T-helper 2 cell treated with Interferon-gamma antibody and Interleukin-4, amounts not matched to agents 5 μg/mL and 100 μg/mL, for 36 hours (primary cell): Measurements from ENCODE around the gene PARP14.

Source experiments
- DNase-seq: peaks from one replicate; pipeline ENCODE4 v3.0.0; 2021; ENCODE audit warnings: low spot score
- H3K27ac Mint-ChIP-seq: one replicate; pipeline ENCODE4 v1.8.0; 2021; ENCODE audit warnings: mild to moderate bottlenecking, mixed read lengths
- H3K27me3 Mint-ChIP-seq: one replicate; pipeline ENCODE4 v1.8.0; 2021; ENCODE audit warnings: low read depth, mixed read lengths
- H3K36me3 Mint-ChIP-seq: one replicate; pipeline ENCODE4 v1.8.0; 2021; ENCODE audit warnings: low read depth, mixed read lengths
- H3K4me1 Mint-ChIP-seq: one replicate; pipeline ENCODE4 v1.8.0; 2021; ENCODE audit warnings: low read depth, mixed read lengths
- H3K4me3 Mint-ChIP-seq: one replicate; pipeline ENCODE4 v1.8.0; 2022; ENCODE audit warnings: mild to moderate bottlenecking, moderate library complexity, mixed read lengths
- H3K9me3 Mint-ChIP-seq: one replicate; pipeline ENCODE4 v1.8.0; 2021; ENCODE audit warnings: mixed read lengths

PARP14 gene

DNA sequence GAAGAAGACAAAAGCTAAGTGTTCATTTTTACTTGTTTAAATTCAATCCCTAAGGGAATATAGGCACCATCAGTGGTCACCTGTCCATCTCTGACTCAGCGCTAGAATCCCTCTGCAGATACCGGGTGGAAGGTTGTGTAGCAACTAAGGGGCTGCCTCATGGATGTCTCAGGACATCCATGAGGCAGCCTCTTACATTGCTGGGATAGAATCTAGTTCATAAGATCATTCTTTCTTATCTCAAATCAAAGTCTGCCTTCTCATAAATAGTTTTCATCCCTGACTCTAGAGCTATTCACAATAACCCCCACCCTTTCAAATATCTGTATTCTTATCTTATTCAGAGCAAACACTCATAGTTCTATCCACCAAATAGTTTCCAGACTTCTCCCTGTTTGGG lies 74.9 kb downstream of the PARP14 start:
- no peaks in the 10 kb centered on the region for H3K4me1 Mint-ChIP-seq
- H3K27ac Mint-ChIP-seq, result no peak overlapping the region
- no peaks in the 10 kb centered on the region for H3K9me3 Mint-ChIP-seq
- no peak for DNase-seq
- peaks cover 8% of the 10 kb centered on the region for H3K36me3 Mint-ChIP-seq
- no peaks in the 10 kb centered on the region for H3K27me3 Mint-ChIP-seq
- H3K4me3 Mint-ChIP-seq, result no peak overlapping the region

- H3K27ac Mint-ChIP-seq, result no peak overlapping the region
Observed at GRCh38 chr3:122758877-122759560, 78.4 kb downstream of the PARP14 start.

GRCh38 chr3:122760453-122761271 lies 80.0 kb downstream of the PARP14 start:
- H3K27me3 Mint-ChIP-seq, result no peaks in the 10 kb centered on the region
- peaks cover 2% of the 10 kb centered on the region for H3K36me3 Mint-ChIP-seq
- no peak overlapping the region for H3K4me3 Mint-ChIP-seq
- no peak overlapping the region for H3K27ac Mint-ChIP-seq
- no peaks in the 10 kb centered on the region for H3K4me1 Mint-ChIP-seq
- no peaks in the 10 kb centered on the region for H3K9me3 Mint-ChIP-seq
- DNase-seq, result no peak

More at GRCh38 chr3:122758877-122759560, 78.4 kb downstream of the PARP14 start:
- Mint-ChIP-seq H3K4me1 (no peaks in the 10 kb centered on the region), H3K4me3 (no peak overlapping the region), H3K36me3 (peaks cover 5% of the 10 kb centered on the region), H3K27me3 (no peaks in the 10 kb centered on the region), H3K9me3 (no peaks in the 10 kb centered on the region)
- no peak for DNase-seq

DNA sequence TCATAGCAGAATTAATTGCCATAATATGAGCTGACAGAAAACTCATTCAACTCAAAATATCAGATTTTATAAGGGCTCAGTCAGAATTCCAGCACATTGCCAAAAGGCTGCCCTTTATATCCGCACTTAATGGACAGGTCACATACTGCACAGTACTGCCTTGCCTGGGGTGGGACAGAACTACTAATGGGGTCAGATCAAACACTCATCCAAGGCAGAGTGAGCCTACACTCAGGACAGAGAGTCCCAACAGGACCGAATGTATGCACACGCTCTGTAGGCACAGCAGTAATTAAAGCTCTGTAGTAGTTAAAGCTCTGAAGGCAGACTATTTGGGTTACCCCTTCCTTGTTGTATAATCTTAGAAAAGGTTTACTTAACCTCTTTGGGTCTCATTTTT lies 85.8 kb downstream of the PARP14 start:
- Mint-ChIP-seq H3K27me3 (no peaks in the 10 kb centered on the region), H3K27ac (no peak overlapping the region), H3K4me3 (no peak overlapping the region), H3K36me3 (peaks cover 2% of the 10 kb centered on the region), H3K4me1 (peaks cover 2% of the 10 kb centered on the region), H3K9me3 (no peaks in the 10 kb centered on the region)
- DNase-seq, result no peak

DNA sequence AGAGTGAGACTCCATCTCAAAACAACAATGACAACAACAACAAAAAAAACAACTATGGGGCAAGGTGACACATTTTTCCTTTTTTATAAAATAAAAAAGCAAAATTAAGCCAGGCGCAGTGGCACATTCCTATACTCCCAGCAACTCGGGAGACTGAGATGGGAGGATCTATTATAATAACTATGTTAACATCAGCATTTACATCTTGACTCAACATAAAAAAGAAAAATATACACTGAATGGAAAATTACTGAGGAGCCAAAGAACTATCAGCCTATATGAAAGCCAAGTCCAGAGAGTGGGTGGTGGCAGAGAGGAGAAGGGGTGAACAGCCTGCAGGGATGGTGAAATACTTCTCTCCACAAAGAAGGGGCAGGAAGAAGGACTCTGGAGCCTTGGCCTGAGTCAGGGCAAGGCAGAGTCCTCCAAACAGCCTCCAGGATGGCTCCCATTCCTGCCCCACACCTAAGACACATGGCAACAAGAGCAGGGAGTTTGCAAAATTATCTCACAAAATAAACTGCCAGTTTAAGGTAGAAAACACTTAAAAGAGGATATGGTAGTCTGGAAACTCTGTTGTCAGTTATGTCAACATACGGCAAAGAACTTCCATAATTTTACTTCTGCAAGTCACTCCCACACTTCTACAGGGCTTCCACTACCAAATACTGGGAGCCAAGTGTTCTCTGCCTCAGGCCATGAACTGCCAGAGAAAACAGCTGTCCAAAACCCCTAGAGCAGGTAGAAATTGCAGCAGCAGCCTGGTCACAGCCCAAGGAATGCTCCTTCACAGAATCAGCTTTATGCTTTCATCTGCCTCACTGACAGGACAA lies 87.1 kb downstream of the PARP14 start:
- Mint-ChIP-seq H3K27me3 (no peaks in the 10 kb centered on the region), H3K4me3 (no peak overlapping the region), H3K9me3 (no peaks in the 10 kb centered on the region), H3K4me1 (peaks cover 2% of the 10 kb centered on the region), H3K27ac (no peak overlapping the region), H3K36me3 (peaks cover 2% of the 10 kb centered on the region)
- DNase-seq, result no peak

DNA sequence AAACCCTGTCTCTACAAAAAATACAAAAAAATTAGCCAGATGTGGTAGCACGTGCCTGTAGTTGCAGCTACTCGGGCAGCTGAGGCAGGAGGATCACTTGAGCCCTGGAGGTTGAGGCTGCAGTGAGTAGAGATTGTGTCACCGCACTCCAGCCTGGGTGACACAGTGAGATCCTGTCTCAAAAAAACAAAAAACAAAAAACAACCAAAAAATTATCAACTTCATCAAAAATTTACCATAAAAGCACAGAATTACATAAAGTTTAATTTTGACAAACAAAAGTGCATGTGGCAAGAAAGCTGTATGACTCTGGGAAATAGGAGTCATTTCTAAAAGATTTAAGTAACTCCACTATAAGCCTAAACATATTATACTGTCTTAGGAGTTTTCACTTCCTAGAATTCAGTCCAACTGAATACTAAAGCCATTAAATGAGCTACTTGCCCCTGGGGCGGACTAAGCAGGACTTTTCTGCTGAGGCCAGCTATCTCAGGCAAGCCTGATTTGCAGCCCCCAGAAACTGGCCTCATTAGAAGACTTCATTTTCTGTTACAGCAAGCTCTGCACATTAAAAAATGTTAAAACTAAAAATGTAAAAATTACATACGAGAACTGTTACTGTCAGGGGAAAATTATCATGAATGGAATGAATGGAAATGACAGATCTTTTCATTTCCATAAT lies 90.0 kb downstream of the PARP14 start:
- H3K4me1 Mint-ChIP-seq, result peaks cover 2% of the 10 kb centered on the region
- no peak for DNase-seq
- H3K9me3 Mint-ChIP-seq, result no peaks in the 10 kb centered on the region
- H3K27ac Mint-ChIP-seq, result no peak overlapping the region
- no peaks in the 10 kb centered on the region for H3K36me3 Mint-ChIP-seq
- H3K27me3 Mint-ChIP-seq, result no peaks in the 10 kb centered on the region
- H3K4me3 Mint-ChIP-seq, result no peak overlapping the region

GRCh38 chr3:122772827-122773226 lies 92.2 kb downstream of the PARP14 start:
- Mint-ChIP-seq H3K9me3 (no peaks in the 10 kb centered on the region), H3K27me3 (no peaks in the 10 kb centered on the region), H3K4me3 (no peak overlapping the region), H3K36me3 (no peaks in the 10 kb centered on the region), H3K27ac (no peak overlapping the region), H3K4me1 (peaks cover 2% of the 10 kb centered on the region)
- no peak for DNase-seq

DNA sequence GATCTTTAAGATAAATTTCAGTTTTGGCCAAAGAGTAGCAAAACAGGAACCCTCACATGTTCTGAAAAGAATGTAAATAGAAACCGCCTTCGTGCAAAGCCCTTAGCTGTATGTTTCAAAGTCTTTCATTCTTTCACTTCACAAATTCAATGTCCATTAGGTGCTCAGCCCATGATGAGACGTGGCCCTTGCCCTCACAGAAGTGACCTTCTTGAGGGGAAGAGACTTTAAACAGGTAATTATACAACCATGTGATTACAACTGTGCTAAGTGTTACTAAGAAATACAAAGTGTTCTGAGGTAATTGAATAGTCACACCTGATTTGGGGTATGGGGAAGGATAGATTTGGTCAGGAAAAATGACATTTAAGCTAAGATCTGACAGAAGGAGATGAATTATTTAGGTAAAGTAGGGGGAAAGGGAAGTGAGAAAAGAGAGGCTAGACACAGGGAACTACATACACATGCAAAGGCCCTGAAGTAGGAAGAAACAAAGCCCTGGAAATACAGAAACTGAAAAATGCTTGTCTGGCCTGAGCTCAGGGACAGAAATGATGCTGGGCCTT lies 93.4 kb downstream of the PARP14 start:
- Mint-ChIP-seq H3K9me3 (no peaks in the 10 kb centered on the region), H3K27ac (no peak overlapping the region), H3K36me3 (no peaks in the 10 kb centered on the region), H3K27me3 (no peaks in the 10 kb centered on the region), H3K4me3 (no peak overlapping the region), H3K4me1 (peaks cover 2% of the 10 kb centered on the region)
- no peak for DNase-seq

- Mint-ChIP-seq H3K4me3 (no peak overlapping the region), H3K4me1 (no peaks in the 10 kb centered on the region), H3K9me3 (no peaks in the 10 kb centered on the region), H3K27me3 (no peaks in the 10 kb centered on the region), H3K36me3 (no peaks in the 10 kb centered on the region), H3K27ac (no peak overlapping the region)
- DNase-seq, result no peak
Observed at GRCh38 chr3:122774564-122774963, 93.9 kb downstream of the PARP14 start.

- Mint-ChIP-seq H3K27ac (no peak overlapping the region), H3K36me3 (peaks cover 2% of the 10 kb centered on the region), H3K27me3 (no peaks in the 10 kb centered on the region), H3K4me3 (no peak overlapping the region), H3K4me1 (no peaks in the 10 kb centered on the region), H3K9me3 (no peaks in the 10 kb centered on the region)
- DNase-seq, result no peak
Observed at GRCh38 chr3:122776675-122777468, 96.2 kb downstream of the PARP14 start.

- DNase-seq, result no peak
- Mint-ChIP-seq H3K36me3 (peaks cover 2% of the 10 kb centered on the region), H3K27me3 (no peaks in the 10 kb centered on the region), H3K27ac (no peak overlapping the region), H3K4me3 (no peak overlapping the region), H3K4me1 (no peaks in the 10 kb centered on the region), H3K9me3 (no peaks in the 10 kb centered on the region)
Observed at GRCh38 chr3:122777563-122777962, 96.9 kb downstream of the PARP14 start.
